ENCODE measurements around the gene MROH7. TPM values are rescaled to one million over a fixed set of nuclear protein-coding genes. Genes with fewer than 3 reads are reported as not detected.
A peak's percentile ranks its signal among the peaks of the same experiment; 100 is the strongest.

Gene MROH7
- total RNA-seq, 2 donors from 2014 or later, result 0.84 TPM; not detected in 1

DNA sequence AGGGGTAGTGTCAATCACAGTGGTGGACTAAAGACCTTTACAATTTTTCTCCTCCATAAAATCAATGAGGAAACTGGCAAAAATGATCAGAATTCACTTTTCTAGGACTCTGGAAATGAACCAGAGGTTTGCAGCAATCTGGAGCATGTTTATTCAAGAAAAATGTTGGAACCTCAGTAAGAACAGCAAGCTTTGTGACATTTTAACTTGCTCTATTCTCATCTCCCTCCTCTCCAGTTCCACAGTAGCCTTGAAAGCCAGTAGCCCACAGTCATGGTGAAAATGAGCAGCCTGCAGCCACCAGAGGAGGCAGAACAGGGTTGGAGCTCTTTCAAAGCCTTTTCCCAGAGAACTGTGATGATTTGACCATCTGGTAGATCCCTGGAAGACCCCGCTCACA is 83.2 kb downstream of the MROH7 start:
- no peak for ATAC-seq
- no peak overlapping the region for H3K27ac Mint-ChIP-seq
- H3K36me3 Mint-ChIP-seq, result peaks cover 50% of the 10 kb centered on the region
- H3K27me3 Mint-ChIP-seq, result no peaks in the 10 kb centered on the region
- DNase-seq (ENCODE audit: low spot score), result no peak
- H3K9me3 Mint-ChIP-seq, result no peaks in the 10 kb centered on the region
- H3K4me3 Mint-ChIP-seq, result no peak overlapping the region
- no peaks in the 10 kb centered on the region for H3K4me1 Mint-ChIP-seq (ENCODE audit: low read depth in 2 of 2)

DNA sequence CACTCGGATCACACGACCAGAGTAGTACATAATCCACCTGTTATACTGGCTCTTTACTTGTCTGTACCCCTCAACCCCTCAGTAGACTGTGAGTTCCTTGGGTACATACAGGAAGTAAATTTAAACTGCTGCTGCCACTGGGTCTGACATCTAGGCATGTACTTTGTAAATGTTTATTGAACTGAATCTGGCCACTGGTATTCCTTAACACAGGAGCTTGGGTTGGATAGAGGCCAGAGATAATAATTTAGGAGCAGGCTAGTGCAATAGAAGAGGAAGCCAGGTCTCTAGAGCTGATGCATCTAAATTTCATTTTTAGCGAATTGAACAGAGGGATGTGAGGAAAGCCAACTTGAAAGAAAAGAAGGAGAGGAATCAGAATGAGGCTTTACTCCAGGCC is 86.4 kb downstream of the MROH7 start:
- DNase-seq (ENCODE audit: low spot score) (no peak), ATAC-seq (no peak)
- no peak overlapping the region for H3K27ac Mint-ChIP-seq
- H3K27me3 Mint-ChIP-seq, result no peaks in the 10 kb centered on the region
- H3K36me3 Mint-ChIP-seq, result peaks cover 46% of the 10 kb centered on the region
- H3K9me3 Mint-ChIP-seq, result no peaks in the 10 kb centered on the region
- no peak overlapping the region for H3K4me3 Mint-ChIP-seq
- peaks cover 0 to 4% of the 10 kb centered on the region in 2 donors for H3K4me1 Mint-ChIP-seq (ENCODE audit: low read depth in 2 of 2)

DNA sequence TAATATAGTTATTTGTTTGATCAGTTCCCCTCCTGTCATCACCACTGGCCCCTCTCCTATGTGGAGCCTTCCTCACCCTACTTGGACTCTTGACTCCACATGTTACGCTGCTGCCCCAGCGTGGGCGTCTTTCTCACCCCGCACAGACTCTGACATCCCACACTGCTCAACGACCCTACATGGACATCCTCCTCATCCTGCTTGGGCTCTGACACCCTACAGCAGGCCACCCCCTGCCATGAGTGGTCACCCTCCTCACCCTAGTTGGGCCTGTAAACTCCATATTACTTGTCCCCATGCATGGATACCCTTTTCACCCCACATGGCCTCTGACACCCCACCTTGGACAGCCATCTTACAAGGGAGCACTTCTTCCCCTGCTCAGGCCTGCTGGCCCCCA is 95.1 kb downstream of the MROH7 start:
- Mint-ChIP-seq H3K27me3 (no peaks in the 10 kb centered on the region), H3K9me3 (no peaks in the 10 kb centered on the region), H3K27ac (no peak overlapping the region), H3K4me1 (ENCODE audit: low read depth in 2 of 2) (peaks cover 0 to 5% of the 10 kb centered on the region in 2 donors), H3K4me3 (no peak overlapping the region), H3K36me3 (peaks cover 37% of the 10 kb centered on the region)
- DNase-seq (ENCODE audit: low spot score) (no peak), ATAC-seq (no peak)

DNA sequence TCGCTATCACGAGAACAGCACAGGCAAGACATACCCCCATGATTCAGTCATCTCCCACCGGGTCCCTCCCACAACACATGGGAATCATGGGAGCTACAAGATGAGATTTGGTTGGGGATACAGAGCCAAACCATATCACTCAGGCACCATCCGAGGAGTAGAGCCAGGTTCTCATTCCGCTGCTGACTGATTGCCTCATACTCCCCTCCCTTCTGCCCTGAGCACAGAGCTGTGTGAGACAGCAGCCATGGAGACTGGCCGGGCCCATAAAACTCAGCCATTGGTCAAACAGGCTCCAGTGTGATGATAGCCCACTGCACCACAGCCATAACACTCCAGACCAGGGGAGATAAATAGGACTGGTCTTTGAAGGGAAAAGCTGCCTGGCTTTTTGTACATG is 96.7 kb downstream of the MROH7 start:
- Mint-ChIP-seq H3K36me3 (peaks cover 38% of the 10 kb centered on the region), H3K9me3 (no peaks in the 10 kb centered on the region), H3K4me3 (no peak overlapping the region), H3K4me1 (ENCODE audit: low read depth in 2 of 2) (peaks cover 0 to 6% of the 10 kb centered on the region in 2 donors), H3K27me3 (no peaks in the 10 kb centered on the region), H3K27ac (no peak overlapping the region)
- ATAC-seq, result no peak
- DNase-seq (ENCODE audit: low spot score), result no peak

DNA sequence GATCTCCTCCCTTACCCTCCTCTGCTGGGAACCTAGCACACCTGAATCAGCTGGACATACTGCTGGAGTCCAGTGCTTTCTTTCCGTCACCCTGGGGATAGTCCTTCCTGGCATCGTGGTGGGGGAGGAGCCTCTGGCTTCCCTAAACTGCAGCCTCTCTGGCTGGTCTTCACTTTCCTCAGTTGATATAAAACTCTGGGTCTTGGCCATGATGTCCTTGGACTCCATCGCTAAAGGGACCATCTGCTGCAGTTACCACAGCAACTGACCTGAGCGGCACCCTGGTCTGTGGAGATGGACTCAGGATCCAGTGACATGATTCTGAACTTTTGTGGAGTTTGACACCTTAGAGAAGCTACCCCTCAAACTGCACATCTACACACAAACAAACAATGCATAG is 99.9 kb downstream of the MROH7 start:
- Mint-ChIP-seq H3K36me3 (peaks cover 31% of the 10 kb centered on the region), H3K27ac (no peak overlapping the region), H3K4me1 (ENCODE audit: low read depth in 2 of 2) (peaks cover 0 to 6% of the 10 kb centered on the region in 2 donors), H3K27me3 (no peaks in the 10 kb centered on the region), H3K9me3 (no peaks in the 10 kb centered on the region), H3K4me3 (no peak overlapping the region)
- no peak for DNase-seq (ENCODE audit: low spot score)
- ATAC-seq, result no peak

DNA sequence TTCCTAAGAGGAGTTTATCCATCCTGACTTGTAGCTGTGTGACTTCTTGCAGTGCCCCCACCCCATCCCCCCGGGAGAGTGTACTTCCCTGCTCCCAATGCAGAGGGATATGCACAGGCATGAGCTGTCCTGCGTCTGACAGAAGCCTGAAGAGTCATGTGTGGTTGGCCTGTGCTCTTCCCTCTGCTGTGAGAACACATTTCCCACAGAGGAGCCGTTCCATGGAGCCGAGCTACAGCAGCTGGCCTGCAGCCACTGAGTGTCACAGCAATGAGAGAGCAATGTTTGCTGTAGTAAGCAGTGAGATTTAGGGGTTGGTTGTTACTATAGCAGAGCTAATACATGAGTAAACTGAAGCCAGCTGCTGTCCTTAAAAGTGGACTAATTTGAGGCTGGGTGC is 100.7 kb downstream of the MROH7 start:
- H3K4me3 Mint-ChIP-seq, result no peak overlapping the region
- H3K36me3 Mint-ChIP-seq, result peaks cover 23% of the 10 kb centered on the region

DNA sequence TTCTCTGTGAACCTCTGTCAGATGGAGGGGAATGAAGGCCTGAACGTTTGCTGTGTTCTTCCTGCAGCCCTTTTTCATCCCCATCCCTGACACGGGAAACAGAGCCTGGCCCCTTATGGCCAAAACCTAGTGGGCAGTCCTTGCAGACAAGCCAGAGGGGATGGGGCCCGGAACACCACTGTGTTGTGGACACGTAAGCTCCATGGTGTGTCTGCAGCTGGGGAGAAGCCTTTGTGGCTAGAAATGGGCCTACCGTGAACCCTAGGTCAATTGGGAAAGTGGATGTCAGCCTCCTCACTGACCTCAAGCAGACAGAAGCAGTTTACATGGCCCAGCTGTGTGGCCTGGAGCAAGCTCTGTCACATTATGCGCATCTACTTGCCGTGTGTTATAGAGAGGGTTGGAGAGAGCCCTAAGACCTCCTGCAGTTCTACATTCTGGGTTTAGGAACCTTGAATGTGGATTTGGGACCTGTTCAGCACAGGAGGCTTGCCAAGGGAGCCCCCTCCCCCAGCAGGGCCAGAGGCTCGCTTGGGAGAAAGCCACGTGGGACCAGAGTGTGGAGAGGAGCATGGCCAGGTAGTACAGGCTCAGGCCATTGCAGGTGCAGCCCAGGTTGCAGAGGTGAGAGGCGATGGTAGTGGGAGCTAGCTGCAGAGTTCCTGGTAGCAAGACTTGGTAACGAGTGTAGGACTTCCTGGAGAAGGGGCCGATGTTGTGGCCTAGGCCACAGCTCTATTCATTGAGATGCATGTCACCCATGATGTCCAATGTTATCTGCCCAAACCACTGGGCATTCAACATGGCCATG is 102.0 kb downstream of the MROH7 start:
- ATAC-seq (no peak), DNase-seq (ENCODE audit: low spot score) (no peak)
- H3K4me1 Mint-ChIP-seq (ENCODE audit: low read depth in 2 of 2), result peaks cover 0 to 2% of the 10 kb centered on the region in 2 donors
- no peaks in the 10 kb centered on the region for H3K27me3 Mint-ChIP-seq
- H3K36me3 Mint-ChIP-seq, result peaks cover 17% of the 10 kb centered on the region
- no peaks in the 10 kb centered on the region for H3K9me3 Mint-ChIP-seq
- no peak overlapping the region for H3K4me3 Mint-ChIP-seq
- H3K27ac Mint-ChIP-seq, result no peak overlapping the region

More for the DNA sequence above, 100.7 kb downstream of the MROH7 start:
- Mint-ChIP-seq H3K27ac (no peak overlapping the region), H3K4me1 (ENCODE audit: low read depth in 2 of 2) (peaks cover 0 to 2% of the 10 kb centered on the region in 2 donors), H3K9me3 (no peaks in the 10 kb centered on the region), H3K27me3 (no peaks in the 10 kb centered on the region)
- ATAC-seq, result no peak
- DNase-seq (ENCODE audit: low spot score), result no peak

DNA sequence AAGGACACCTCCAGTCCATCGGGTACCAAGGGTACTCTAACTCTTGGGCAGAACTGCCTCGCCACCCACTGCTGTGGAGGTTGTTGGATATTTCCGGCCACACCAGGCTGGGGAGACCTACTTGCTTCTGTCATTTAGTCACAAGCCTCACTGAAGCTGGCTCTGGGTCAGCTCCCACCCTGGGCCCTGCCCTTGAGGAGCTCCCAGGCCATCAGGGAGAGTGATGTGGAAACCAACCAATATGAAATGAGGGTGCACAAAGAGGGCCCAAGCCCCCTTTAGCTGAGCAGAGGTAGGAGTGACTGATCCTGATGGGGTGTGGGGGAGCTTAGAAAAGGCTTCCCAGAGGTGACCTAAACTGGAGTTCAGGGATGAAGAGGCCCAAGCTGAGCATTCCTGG is 103.1 kb downstream of the MROH7 start:
- DNase-seq (ENCODE audit: low spot score) (no peak), ATAC-seq (no peak)
- Mint-ChIP-seq H3K36me3 (peaks cover 12% of the 10 kb centered on the region), H3K9me3 (no peaks in the 10 kb centered on the region), H3K4me3 (no peak overlapping the region), H3K27me3 (no peaks in the 10 kb centered on the region), H3K4me1 (ENCODE audit: low read depth in 2 of 2) (peaks cover 0 to 2% of the 10 kb centered on the region in 2 donors), H3K27ac (no peak overlapping the region)

DNA sequence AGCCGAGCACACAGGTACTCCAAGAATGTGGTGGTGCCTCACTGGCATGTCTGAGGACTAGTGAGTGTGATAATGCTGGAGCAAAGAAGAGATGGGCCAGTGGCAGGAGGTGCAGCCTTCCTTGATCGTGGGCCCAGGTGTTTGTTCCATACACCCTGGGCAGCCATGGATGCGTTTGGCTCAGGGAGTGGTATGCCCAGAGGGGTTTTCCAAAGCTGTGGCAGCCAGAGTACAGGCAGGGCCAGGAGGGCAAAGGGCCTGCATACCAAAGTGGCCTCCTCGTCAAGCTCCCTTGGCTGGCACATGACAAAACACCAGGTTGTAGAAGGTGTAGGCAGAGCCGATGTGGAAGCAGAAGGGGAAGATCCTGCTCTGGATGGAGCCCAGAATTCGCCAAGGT is 103.7 kb downstream of the MROH7 start:
- ATAC-seq (no peak), DNase-seq (ENCODE audit: low spot score) (no peak)
- no peak overlapping the region for H3K27ac Mint-ChIP-seq
- H3K9me3 Mint-ChIP-seq, result no peaks in the 10 kb centered on the region
- H3K4me1 Mint-ChIP-seq (ENCODE audit: low read depth in 2 of 2), result peaks cover 0 to 2% of the 10 kb centered on the region in 2 donors
- H3K4me3 Mint-ChIP-seq, result no peak overlapping the region
- no peaks in the 10 kb centered on the region for H3K27me3 Mint-ChIP-seq
- H3K36me3 Mint-ChIP-seq, result peaks cover 6% of the 10 kb centered on the region

DNA sequence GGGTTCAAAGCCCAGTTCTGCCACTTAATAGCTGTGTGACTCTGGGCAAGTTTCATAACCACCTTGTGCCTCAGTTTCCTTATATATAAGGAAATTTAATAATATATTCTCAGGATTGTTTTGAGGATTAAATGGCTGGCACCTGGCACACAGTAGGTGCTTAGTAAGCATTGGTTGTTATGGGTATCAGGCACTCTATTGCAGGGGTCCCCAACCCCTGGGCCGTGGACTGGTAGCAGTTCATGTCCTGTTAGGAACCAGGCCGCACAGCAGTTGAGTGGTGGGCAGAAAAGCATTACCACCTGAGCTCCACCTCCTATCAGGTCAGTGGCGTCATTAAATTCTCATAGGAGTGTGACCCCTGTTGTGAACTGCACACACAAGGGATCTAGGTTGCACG is 104.3 kb downstream of the MROH7 start:
- Mint-ChIP-seq H3K27ac (no peak overlapping the region), H3K36me3 (peaks cover 5% of the 10 kb centered on the region), H3K4me3 (no peak overlapping the region), H3K27me3 (no peaks in the 10 kb centered on the region), H3K4me1 (ENCODE audit: low read depth in 2 of 2) (peaks cover 0 to 2% of the 10 kb centered on the region in 2 donors), H3K9me3 (no peaks in the 10 kb centered on the region)
- no peak for DNase-seq (ENCODE audit: low spot score)
- no peak for ATAC-seq

DNA sequence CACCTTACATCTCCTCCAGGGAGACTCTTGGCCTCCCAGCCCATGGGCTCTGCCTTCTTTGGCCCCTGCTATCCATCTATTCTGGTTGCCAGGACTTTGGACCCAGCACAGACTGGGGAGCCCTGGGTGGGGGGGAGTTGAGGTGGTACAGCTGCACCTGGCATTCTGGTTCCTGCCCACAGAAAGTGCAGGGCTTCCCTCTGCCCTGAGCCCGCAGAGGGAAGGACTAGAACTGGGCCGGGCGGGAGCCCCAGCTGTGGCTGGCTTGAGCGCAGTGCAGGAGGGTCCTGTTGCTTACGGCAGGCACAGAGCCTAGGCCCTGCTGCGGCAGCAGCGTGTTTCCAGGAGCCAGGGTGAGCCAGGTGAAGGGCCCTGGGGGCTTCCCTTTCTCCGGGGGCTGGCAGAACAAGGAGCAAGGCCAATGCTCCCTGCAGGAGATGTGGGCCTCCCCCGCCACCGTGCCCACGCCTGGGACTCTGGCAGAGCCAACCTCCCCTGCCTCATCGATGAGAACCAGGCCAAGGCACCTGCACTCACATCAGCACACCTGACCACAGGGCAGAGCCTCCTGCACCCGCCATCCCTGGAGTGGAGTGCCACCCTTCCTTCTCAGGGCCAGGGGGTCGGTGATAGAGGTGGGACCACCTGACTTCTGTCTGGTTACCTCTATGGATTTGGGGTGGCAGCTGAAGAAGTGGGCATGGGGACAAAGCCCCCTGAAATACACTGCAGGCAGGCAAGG is 106.7 kb downstream of the MROH7 start:
- H3K4me1 Mint-ChIP-seq (ENCODE audit: low read depth in 2 of 2), result no peaks in the 10 kb centered on the region
- H3K4me3 Mint-ChIP-seq, result no peak overlapping the region
- H3K27ac Mint-ChIP-seq, result no peak overlapping the region
- H3K9me3 Mint-ChIP-seq, result no peaks in the 10 kb centered on the region
- H3K27me3 Mint-ChIP-seq, result no peaks in the 10 kb centered on the region
- DNase-seq (ENCODE audit: low spot score) (peak; percentile 57), ATAC-seq (peak in 1 of 2 donors; percentile 20)
- H3K36me3 Mint-ChIP-seq, result no peaks in the 10 kb centered on the region

DNA sequence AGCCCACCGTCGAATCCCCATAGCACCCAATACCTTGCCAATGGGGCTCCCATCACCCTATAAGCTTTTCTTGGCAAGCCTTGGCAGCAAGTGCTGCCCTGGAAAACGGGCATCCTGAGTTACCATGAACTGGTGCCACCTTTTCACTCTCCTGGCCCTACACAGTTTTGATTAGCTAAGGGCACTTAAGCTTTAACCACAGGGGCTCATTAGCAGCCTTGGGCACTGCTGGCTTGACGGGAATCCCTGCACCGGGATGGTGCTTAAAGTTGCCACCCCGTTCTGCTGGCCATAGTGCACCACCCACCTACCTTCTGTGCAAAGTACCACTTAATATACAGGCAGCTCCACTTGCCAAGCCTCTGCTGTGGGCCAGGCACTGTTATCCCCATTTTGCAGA is 109.0 kb downstream of the MROH7 start:
- Mint-ChIP-seq H3K27ac (no peak overlapping the region), H3K4me1 (ENCODE audit: low read depth in 2 of 2) (no peaks in the 10 kb centered on the region), H3K36me3 (no peaks in the 10 kb centered on the region), H3K4me3 (no peak overlapping the region), H3K27me3 (no peaks in the 10 kb centered on the region), H3K9me3 (no peaks in the 10 kb centered on the region)
- ATAC-seq, result no peak
- DNase-seq (ENCODE audit: low spot score), result no peak

DNA sequence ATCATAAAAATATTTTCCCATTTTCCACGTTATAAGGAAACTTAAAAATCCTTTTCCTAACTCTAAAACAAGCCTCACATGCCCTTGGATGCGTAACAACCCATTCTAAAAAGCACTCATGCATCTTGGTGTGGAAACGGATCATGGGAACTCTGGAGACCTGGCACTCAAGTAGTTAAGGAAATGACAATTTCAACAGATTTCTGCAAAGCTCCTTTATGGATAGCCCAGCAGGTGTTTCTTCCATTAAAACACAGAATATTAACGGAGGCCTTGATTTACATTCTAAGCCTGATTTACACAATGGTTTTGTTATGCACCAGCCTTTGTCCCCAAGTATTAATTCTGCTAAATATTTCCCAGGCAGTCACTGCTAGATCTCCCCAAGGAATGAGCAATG is 109.8 kb downstream of the MROH7 start:
- ATAC-seq (no peak), DNase-seq (ENCODE audit: low spot score) (no peak)
- Mint-ChIP-seq H3K27me3 (no peaks in the 10 kb centered on the region), H3K4me1 (ENCODE audit: low read depth in 2 of 2) (peaks cover 0 to 4% of the 10 kb centered on the region in 2 donors), H3K36me3 (no peaks in the 10 kb centered on the region), H3K9me3 (no peaks in the 10 kb centered on the region), H3K4me3 (no peak overlapping the region), H3K27ac (no peak overlapping the region)

DNA sequence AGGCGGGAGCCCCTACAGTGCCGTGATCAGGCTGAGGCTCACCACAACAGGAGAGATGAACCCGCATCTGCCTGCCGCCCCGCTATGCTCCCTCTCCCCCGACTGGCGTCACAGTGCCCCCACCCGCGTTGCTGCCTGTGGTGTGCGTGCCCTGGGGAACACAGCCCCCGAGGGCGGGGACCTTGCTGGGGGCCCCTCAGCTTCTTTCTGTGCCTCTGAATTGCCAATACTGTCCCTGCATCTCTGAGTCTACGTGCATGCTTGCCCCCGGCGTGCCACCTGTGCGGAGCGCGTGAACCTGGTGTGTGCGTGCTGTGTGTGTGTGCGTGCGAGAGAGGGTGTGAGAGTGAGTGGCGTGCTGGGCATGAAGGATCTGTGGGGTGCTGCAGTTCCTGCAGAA is 112.5 kb downstream of the MROH7 start:
- Mint-ChIP-seq H3K4me1 (ENCODE audit: low read depth in 2 of 2) (peaks cover 0 to 4% of the 10 kb centered on the region in 2 donors), H3K27me3 (no peaks in the 10 kb centered on the region), H3K36me3 (no peaks in the 10 kb centered on the region), H3K4me3 (no peak overlapping the region), H3K27ac (no peak overlapping the region), H3K9me3 (no peaks in the 10 kb centered on the region)
- DNase-seq (ENCODE audit: low spot score), result peak; percentile 60
- no peak for ATAC-seq

Data from natural killer cell treated with Interleukin-12 subunit alpha and Interleukin-12 subunit beta and Interleukin-15 and Interleukin-18, amount 100 ng/mL, for 72 hours (primary cell).